Heart left ventricle (tissue), 16 donors: Measurements from ENCODE around the gene CCNE1. TPM values are rescaled to one million over a fixed set of nuclear protein-coding genes. Genes with fewer than 3 reads are reported as not detected.

Source experiments
- ATAC-seq, 4 donors: fragments of 200-7000 bp; cut with Tn5 transposase; one replicate each; pipeline ENCODE4 v1.9.1; 2020 to 2022; ENCODE audit warnings: moderate library complexity in 4 of 4, mild to moderate bottlenecking in 3 of 4, moderate number of reproducible peaks in 1 of 4
- DNase-seq, 5 donors: peaks; one replicate each; pipeline ENCODE4 v3.0.0-alpha.2; 2020
- H3K27ac ChIP-seq, 12 donors: fragments of 200-600 bp; sonication (generic) in 4 of 12; one replicate each; pipeline versions ENCODE4 v1.5.0 to v1.8.0; 2016 to 2022; ENCODE audit warnings: mild to moderate bottlenecking in 2 of 12
- H3K27me3 ChIP-seq, 9 donors: fragments of 200-600 bp; sonication (generic) in 2 of 9; one replicate each; pipeline versions ENCODE4 v1.5.1 to v1.8.0; 2016 to 2022; ENCODE audit warnings: mild to moderate bottlenecking in 3 of 9
- H3K36me3 ChIP-seq, 9 donors: fragments of 200-600 bp; sonication (generic) in 2 of 9; one replicate each; pipeline versions ENCODE4 v1.5.0 to v1.8.0; 2018 to 2022; ENCODE audit warnings: mild to moderate bottlenecking in 2 of 9
- H3K4me1 ChIP-seq, 12 donors: fragments of 200-600 bp; sonication (generic) in 4 of 12; one replicate each; pipeline versions ENCODE4 v1.5.0 to v1.8.0; 2016 to 2022; ENCODE audit warnings: mild to moderate bottlenecking in 3 of 12
- H3K4me3 ChIP-seq, 12 donors: fragments of 200-600 bp; sonication (generic) in 4 of 12; one replicate each; pipeline versions ENCODE4 v1.5.0 to v1.8.0; 2017 to 2022; ENCODE audit warnings: mild to moderate bottlenecking in 9 of 12, moderate library complexity in 4 of 12
- H3K9me3 ChIP-seq, 12 donors: fragments of 200-600 bp; sonication (generic) in 4 of 12; one replicate each; pipeline versions ENCODE4 v1.5.0 to v1.8.0; 2016 to 2022; ENCODE audit warnings: mild to moderate bottlenecking in 1 of 12
- CTCF ChIP-seq, 12 donors: fragments of 200-600 bp; sonication (generic) in 4 of 12; IDR thresholded peaks; one replicate each; pipeline versions ENCODE4 v1.5.0 to v1.8.0; 2018 to 2022; ENCODE audit warnings: antibody characterized with exemption in 12 of 12, mild to moderate bottlenecking in 5 of 12
- POLR2A ChIP-seq, 2 donors: fragments of 450-650 bp; IDR thresholded peaks; one replicate each; pipeline ENCODE4 v1.6.1; 2017; ENCODE audit warnings: antibody characterized with exemption in 2 of 2, mild to moderate bottlenecking in 2 of 2, moderate library complexity in 2 of 2
- WGBS, 4 donors: extraction: QIAGEN DNeasy Blood & Tissue Kit in 2 of 4; methylation state at CpG; one replicate each; pipeline versions ENCODE4 v1.1.5 to v1.1.7; 2013 to 2018; 5-methylcytosine and 5-hydroxymethylcytosine counted together
- intact Hi-C, 10 donors: fragments of 100-400 bp; cut with DNase I; formaldehyde crosslinking; loops; one replicate each; pipeline versions ENCODE4 v1.11.1 to v1.14.2; 2022
- polyA plus RNA-seq, 2 donors: library from polyadenylated mRNA; stranded (reverse); fragments of 200-250 nt; gene quantifications; one replicate each; pipeline ENCODE4 v1.2.3, GENCODE V29; 2013
- total RNA-seq, 9 donors: library from RNA; depleted of rRNA in 2 of 9; stranded (reverse); fragments of >200 nt in 2 of 9; fragmentation: NEBNext Ultra II Directional in 3 of 9; extraction: Animal tissue kit (Norgen Biotek cat#: 25700) in 3 of 9; gene quantifications; one replicate each; pipeline versions ENCODE4 v1.1.0 to v1.2.4, GENCODE V29; 2016 to 2023
- donor health status: ischemic (EF 13 %, LVEDD 7.1; RV severe dilation, severe dysfunction).
- donor health status: healthy with polysubstance abuse.
- donor health status: DM: no; HTN: yes; CAD: no.
- donor health status: DM: no; HTN: no; CAD: no.
- donor health status: ischemic (EF 25% LVEDD 6.9; RV normal size, moderate dysfunction).
- donor health status: ischemic (EF 25% LVEDD 5.7; RV mildly dilated, moderate dysfunction).
- donor health status: healthy.
- donor health status: DM: yes; HTN: yes; CAD: no.
- donor health status: ischemic (EF 35%, LVEDD 5.7; RV mildly dilated, moderate dysfunction).
- donor health status: nonischemic (EF 11% LVEDD 7.7; RV severe dilation, severe dysfunction).
- donor health status: DM: yes; HTN: yes; CAD: no.
- donor health status: PGD.
- donor health status: ischemic (EF 29% LVEDD 5.4; RV normal size, mild dysfunction).
- donor health status: nonischemic (EF 23%, LVEDD 6.1; RV moderate dilation, normal function).

CCNE1 gene
- total and polyA plus RNA-seq, 11 donors, result 1.3 to 5.4 (median 2.5) TPM

DNA sequence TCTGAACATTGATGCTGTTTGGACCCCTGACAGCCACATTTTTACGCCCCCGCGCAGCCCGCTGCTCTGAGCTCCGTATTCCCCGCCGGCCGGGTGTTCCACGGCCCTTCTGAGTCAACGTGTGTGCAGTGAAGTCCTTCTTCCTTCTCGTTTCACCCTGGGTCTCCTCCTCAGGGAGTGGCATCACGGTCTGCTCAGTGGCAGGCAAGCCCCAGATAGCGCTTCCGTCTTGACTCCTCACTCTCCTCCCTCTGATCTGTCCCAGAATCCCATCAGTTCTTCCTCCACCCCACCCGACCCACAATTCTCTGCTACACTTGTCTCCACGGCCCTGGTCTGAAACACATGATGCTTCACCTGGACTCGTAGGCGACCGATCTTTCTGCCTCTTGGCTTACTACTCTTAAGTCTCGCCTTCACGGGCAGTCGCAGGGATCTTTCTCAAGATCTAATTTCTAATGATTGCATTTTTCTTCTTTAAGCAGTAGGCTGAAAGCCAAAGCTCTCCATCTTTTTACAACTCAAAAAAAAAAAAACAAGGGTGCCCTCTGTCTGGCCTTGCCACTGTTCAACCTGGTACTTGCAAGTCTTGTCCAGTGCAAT lies 33.9 kb downstream of the CCNE1 start:
- no peaks in the 10 kb centered on the region for H3K36me3 ChIP-seq
- TF ChIP-seq POLR2A (IDR thresholded peaks at IDR 0.05) (no peak), CTCF (IDR thresholded peaks at IDR 0.05) (no peak)
- peaks cover 7 to 26% (median 20%) of the 10 kb centered on the region in 12 donors for H3K4me1 ChIP-seq
- H3K27me3 ChIP-seq, result no peaks in the 10 kb centered on the region
- 3 to 4% (median 4%) methylated on average over 22 of the region's 22 CpGs for WGBS, 4 donors
- DNase-seq (peak in 2 of 5 donors; percentile 23 to 31), ATAC-seq (no peak)
- H3K4me3 ChIP-seq, result peak overlapping the region; percentile 57 to 87 (median 72)
- peak overlapping the region in 11 of 12 donors; percentile 57 to 87 (median 76) for H3K27ac ChIP-seq
- intact Hi-C loops, result loop anchor here in 9 of 10 donors (1.0 to 10.0 kb wide), 4 partner anchors 33 to 241 kb away; partner anchors contain the start of genes CCNE1 (in 9 of the 9) and POP4 (in 1 of the 9)
- no peaks in the 10 kb centered on the region for H3K9me3 ChIP-seq

- intact Hi-C loops, result loop anchor here in 2 of 10 donors (5.0 to 10.0 kb wide), 2 partner anchors 37 to 244 kb away; partner anchors contain the start of genes CCNE1 (in 2 of the 2) and POP4 (in 1 of the 2)
- 40 to 62% (median 54%) methylated on average over 2 of the region's 2 CpGs for WGBS, 4 donors
Measured at GRCh38 chr19:29849208-29849607, 37.4 kb downstream of the CCNE1 start.

GRCh38 chr19:29850482-29850881 lies 38.7 kb downstream of the CCNE1 start:
- no peaks in the 10 kb centered on the region for H3K36me3 ChIP-seq
- H3K9me3 ChIP-seq, result no peaks in the 10 kb centered on the region
- no peak for ATAC-seq
- H3K27me3 ChIP-seq, result peaks cover 0 to 17% (median 0%) of the 10 kb centered on the region in 9 donors
- no peak for DNase-seq
- no peak overlapping the region for H3K4me3 ChIP-seq
- no peak overlapping the region for H3K27ac ChIP-seq
- peaks cover 0 to 7% (median 4%) of the 10 kb centered on the region in 12 donors for H3K4me1 ChIP-seq
- intact Hi-C loops, result loop anchor here in 2 of 10 donors (10.0 kb wide), 1 partner anchor 804 kb away; no protein-coding TSS in a partner anchor
- no peak for TF ChIP-seq POLR2A (IDR thresholded peaks at IDR 0.05)
- TF ChIP-seq CTCF (IDR thresholded peaks at IDR 0.05), result no peak
- 88 to 95% (median 93%) methylated on average over 2 of the region's 2 CpGs for whole genome bisulfite sequencing, 4 donors

More at GRCh38 chr19:29849208-29849607, 37.4 kb downstream of the CCNE1 start:
- Histone ChIP-seq H3K4me3 (no peak overlapping the region), H3K27ac (no peak overlapping the region), H3K36me3 (no peaks in the 10 kb centered on the region), H3K27me3 (peaks cover 0 to 17% (median 0%) of the 10 kb centered on the region in 9 donors), H3K9me3 (no peaks in the 10 kb centered on the region), H3K4me1 (peaks cover 0 to 10% (median 7%) of the 10 kb centered on the region in 12 donors)
- ATAC-seq (no peak), DNase-seq (no peak)
- TF ChIP-seq POLR2A (IDR thresholded peaks at IDR 0.05) (no peak), CTCF (IDR thresholded peaks at IDR 0.05) (no peak)

GRCh38 chr19:29851769-29852521 lies 40.2 kb downstream of the CCNE1 start:
- WGBS, 4 donors, result 73 to 79% (median 76%) methylated on average over 3 of the region's 3 CpGs
- Histone ChIP-seq H3K4me1 (no peaks in the 10 kb centered on the region), H3K4me3 (no peak overlapping the region), H3K27me3 (peaks cover 0 to 17% (median 0%) of the 10 kb centered on the region in 9 donors), H3K9me3 (no peaks in the 10 kb centered on the region), H3K36me3 (no peaks in the 10 kb centered on the region), H3K27ac (no peak overlapping the region)
- intact Hi-C loops, result loop anchor here in 2 of 10 donors (10.0 kb wide), 1 partner anchor 803 kb away; no protein-coding TSS in a partner anchor
- TF ChIP-seq POLR2A (IDR thresholded peaks at IDR 0.05) (no peak), CTCF (IDR thresholded peaks at IDR 0.05) (no peak)
- ATAC-seq (no peak), DNase-seq (no peak)
